ENCODE results near the gene CA11.

The CA11 gene

GRCh38 chr19:48613852-48614435, 32.0 kb downstream of the CA11 start:
- no peak for TF ChIP-seq CEBPB (IDR thresholded peaks at IDR 0.05)
- TF ChIP-seq EGR1 (IDR thresholded peaks at IDR 0.05) = no peak
- TF ChIP-seq USF1 (IDR thresholded peaks at IDR 0.05) = no peak

DNA sequence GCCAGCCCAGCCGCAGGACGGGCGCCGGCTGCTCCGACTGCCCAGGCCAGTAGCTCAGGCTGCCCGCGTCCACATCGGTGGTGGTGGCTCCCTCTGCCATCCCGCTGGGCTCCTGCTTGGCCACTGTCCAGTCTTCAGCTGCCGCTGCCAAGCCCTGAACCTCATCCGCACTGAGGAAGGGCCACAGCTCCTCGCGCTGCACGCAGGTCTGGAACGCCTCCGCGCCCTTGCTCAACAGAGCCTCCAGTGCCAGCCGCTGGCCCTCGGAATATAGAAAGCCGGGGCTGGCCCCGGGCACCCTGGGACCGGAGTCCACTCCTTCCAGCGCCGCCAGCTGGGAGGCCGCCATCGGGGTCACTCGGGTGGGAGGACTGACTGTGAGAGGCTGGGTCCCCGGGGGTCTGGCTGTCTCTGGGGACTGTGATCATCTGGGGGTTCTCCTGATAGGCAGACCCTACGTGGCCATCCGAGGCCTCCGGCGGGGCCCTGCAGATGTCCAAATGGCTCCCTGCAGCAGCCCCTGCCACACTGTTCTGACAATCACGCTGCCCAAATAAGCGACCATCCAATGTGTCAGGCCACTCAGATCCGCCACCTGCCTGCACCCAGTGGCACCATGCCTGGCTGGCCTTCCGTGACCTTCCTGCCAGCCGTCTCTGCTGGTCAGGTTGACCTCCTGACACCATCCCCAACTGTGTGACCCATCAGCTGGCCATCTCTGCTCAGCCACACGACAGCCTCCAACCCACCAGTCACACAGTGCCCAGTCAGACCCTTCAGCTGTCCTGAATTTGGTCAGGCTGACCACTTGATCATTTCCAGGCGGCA, 32.7 kb downstream of the CA11 start:
- TF ChIP-seq FOXM1 (IDR thresholded peaks at IDR 0.05; ENCODE audit: borderline replicate concordance, low read depth) (no peak), RAD21 (IDR thresholded peaks at IDR 0.05; ENCODE audit: low read depth) (no peak), USF1 (IDR thresholded peaks at IDR 0.05) (no peak)

- no peak for TF ChIP-seq CREB1 (IDR thresholded peaks at IDR 0.05; ENCODE audit: low read depth)
- TF ChIP-seq REST (IDR thresholded peaks at IDR 0.05; ENCODE audit: low read depth) = no peak
- TF ChIP-seq ZBTB7A (IDR thresholded peaks at IDR 0.05; ENCODE audit: low read depth) = no peak
- TF ChIP-seq YY1 (IDR thresholded peaks at IDR 0.05; ENCODE audit: low read depth) = no peak
- TF ChIP-seq EGR1 (IDR thresholded peaks at IDR 0.05) = no peak
- no peak for TF ChIP-seq NFIC (IDR thresholded peaks at IDR 0.05)
- no peak for TF ChIP-seq EP300 (IDR thresholded peaks at IDR 0.05; ENCODE audit: borderline replicate concordance)
- TF ChIP-seq FOXM1 (IDR thresholded peaks at IDR 0.05; ENCODE audit: borderline replicate concordance, low read depth) = no peak
- no peak for TF ChIP-seq TEAD4 (IDR thresholded peaks at IDR 0.05)
- no peak for TF ChIP-seq CEBPB (IDR thresholded peaks at IDR 0.05)
- no peak for TF ChIP-seq TAF1 (IDR thresholded peaks at IDR 0.05; ENCODE audit: low read depth)
- no peak for TF ChIP-seq TCF12 (IDR thresholded peaks at IDR 0.05; ENCODE audit: low read depth)
- no peak for TF ChIP-seq USF1 (IDR thresholded peaks at IDR 0.05)
These were observed 34.1 kb downstream of the CA11 start for GRCh38 chr19:48611872-48612271.

GRCh38 chr19:48609571-48610108, 36.3 kb downstream of the CA11 start:
- TF ChIP-seq ZBTB7A (IDR thresholded peaks at IDR 0.05; ENCODE audit: low read depth) (no peak), TEAD4 (IDR thresholded peaks at IDR 0.05) (no peak), RAD21 (IDR thresholded peaks at IDR 0.05; ENCODE audit: low read depth) (no peak), CREB1 (IDR thresholded peaks at IDR 0.05; ENCODE audit: low read depth) (no peak), NFIC (IDR thresholded peaks at IDR 0.05) (no peak), TAF1 (IDR thresholded peaks at IDR 0.05; ENCODE audit: low read depth) (no peak), TCF12 (IDR thresholded peaks at IDR 0.05; ENCODE audit: low read depth) (no peak), REST (IDR thresholded peaks at IDR 0.05; ENCODE audit: low read depth) (no peak)
- TF ChIP-seq, protein P1, sequence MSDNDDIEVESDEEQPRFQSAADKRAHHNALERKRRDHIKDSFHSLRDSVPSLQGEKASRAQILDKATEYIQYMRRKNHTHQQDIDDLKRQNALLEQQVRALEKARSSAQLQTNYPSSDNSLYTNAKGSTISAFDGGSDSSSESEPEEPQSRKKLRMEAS (IDR thresholded peaks at IDR 0.05) = no peak

- TF ChIP-seq RAD21 (IDR thresholded peaks at IDR 0.05; ENCODE audit: low read depth) (peak; percentile 16; the same call in 1 of the 2 replicates), CREB1 (IDR thresholded peaks at IDR 0.05; ENCODE audit: low read depth) (no peak), ZBTB7A (IDR thresholded peaks at IDR 0.05; ENCODE audit: low read depth) (no peak)
These were observed 37.2 kb downstream of the CA11 start for GRCh38 chr19:48608798-48609263.

DNA sequence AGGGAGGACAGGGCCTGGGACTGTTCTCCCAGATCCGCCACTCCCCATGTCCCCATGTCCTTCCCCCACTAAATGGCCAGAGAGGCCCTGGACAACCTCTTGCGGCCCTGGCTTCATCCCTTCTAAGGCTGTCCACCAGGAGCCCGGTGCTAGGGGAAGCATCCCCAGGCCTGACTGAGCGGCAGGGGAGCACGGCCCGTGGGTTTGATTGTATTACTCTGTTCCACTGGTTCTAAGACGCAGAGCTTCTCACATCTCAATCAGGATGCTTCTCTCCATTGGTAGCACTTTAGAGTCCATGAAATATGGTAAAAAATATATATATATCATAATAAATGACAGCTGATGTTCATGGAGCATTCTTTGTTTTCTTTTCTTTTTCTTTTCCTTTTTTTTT, 38.6 kb downstream of the CA11 start:
- TF ChIP-seq FOXM1 (IDR thresholded peaks at IDR 0.05; ENCODE audit: borderline replicate concordance, low read depth) = no peak
- no peak for TF ChIP-seq NFIC (IDR thresholded peaks at IDR 0.05)
- TF ChIP-seq REST (IDR thresholded peaks at IDR 0.05; ENCODE audit: low read depth) = no peak
- TF ChIP-seq TAF1 (IDR thresholded peaks at IDR 0.05; ENCODE audit: low read depth) = no peak
- no peak for TF ChIP-seq RAD21 (IDR thresholded peaks at IDR 0.05; ENCODE audit: low read depth)
- no peak for TF ChIP-seq EGR1 (IDR thresholded peaks at IDR 0.05)
- no peak for TF ChIP-seq TEAD4 (IDR thresholded peaks at IDR 0.05)
- no peak for TF ChIP-seq EP300 (IDR thresholded peaks at IDR 0.05; ENCODE audit: borderline replicate concordance)
- TF ChIP-seq YY1 (IDR thresholded peaks at IDR 0.05; ENCODE audit: low read depth) = no peak
- no peak for TF ChIP-seq CREB1 (IDR thresholded peaks at IDR 0.05; ENCODE audit: low read depth)
